Gastrocnemius medialis (tissue), 4 donors: ENCODE measurements around the gene KDM4C.

Source experiments
- POLR2A ChIP-seq, 2 donors: fragments of 450-650 bp; IDR thresholded peaks; one replicate each; pipeline ENCODE4 v1.6.1; 2017; ENCODE audit warnings: antibody characterized with exemption in 2 of 2, mild to moderate bottlenecking in 2 of 2, moderate library complexity in 2 of 2
- TF ChIP-seq, protein P1 (sequence below), 5 experiments: fragments of 450-650 bp in 3 of 5; fragments of 200-600 bp in 2 of 5; sonication (generic) in 2 of 5; IDR thresholded peaks in 4 of 5; conservative IDR thresholded peaks in 1 of 5; 1 replicate in 4 of 5; 2 replicates in 1 of 5; pipeline ENCODE4 v1.5.1; 2016 to 2019; ENCODE audit warnings: antibody characterized with exemption in 5 of 5, mild to moderate bottlenecking in 3 of 5, moderate library complexity in 3 of 5

DNA sequence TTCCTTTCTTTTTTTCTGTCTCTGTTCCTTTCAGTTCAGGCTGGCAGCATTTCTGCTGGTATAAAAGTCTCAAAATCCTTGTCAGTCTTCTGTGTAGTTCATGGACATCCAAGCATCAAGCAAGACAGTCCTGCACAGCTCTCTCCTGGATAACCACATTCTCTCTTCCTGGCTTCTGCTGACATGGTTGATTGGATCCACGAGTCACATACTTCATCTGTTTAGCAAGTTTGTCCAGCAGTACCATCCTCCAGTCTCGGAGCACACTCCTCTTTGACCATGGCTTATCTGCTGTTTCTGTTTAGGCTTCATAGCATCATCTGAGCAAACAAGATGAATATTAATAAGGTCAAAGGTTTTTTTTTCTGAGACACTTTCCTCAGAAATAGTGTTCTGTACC is 220.8 kb downstream of the KDM4C start:
- TF ChIP-seq, protein P1, sequence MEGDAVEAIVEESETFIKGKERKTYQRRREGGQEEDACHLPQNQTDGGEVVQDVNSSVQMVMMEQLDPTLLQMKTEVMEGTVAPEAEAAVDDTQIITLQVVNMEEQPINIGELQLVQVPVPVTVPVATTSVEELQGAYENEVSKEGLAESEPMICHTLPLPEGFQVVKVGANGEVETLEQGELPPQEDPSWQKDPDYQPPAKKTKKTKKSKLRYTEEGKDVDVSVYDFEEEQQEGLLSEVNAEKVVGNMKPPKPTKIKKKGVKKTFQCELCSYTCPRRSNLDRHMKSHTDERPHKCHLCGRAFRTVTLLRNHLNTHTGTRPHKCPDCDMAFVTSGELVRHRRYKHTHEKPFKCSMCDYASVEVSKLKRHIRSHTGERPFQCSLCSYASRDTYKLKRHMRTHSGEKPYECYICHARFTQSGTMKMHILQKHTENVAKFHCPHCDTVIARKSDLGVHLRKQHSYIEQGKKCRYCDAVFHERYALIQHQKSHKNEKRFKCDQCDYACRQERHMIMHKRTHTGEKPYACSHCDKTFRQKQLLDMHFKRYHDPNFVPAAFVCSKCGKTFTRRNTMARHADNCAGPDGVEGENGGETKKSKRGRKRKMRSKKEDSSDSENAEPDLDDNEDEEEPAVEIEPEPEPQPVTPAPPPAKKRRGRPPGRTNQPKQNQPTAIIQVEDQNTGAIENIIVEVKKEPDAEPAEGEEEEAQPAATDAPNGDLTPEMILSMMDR (IDR thresholded peaks at IDR 0.05 in 4 of 5, conservative IDR thresholded peaks at IDR 0.05 in 1 of 5), result no peak
- TF ChIP-seq POLR2A (IDR thresholded peaks at IDR 0.05), result no peak
